Activated naive CD4-positive, alpha-beta T cell (primary cell): ENCODE results near the gene YY1.
"Not testable (repeated sequence)": the region's sequence is repeated elsewhere in the genome, so short reads cannot be mapped to it uniquely, and the experiment has no call there.

Experiments used
- DNase-seq, 4 experiments: peaks; one replicate each; lab custom pipeline; 2025; lab: John Stamatoyannopoulos, UW

Gene YY1

DNA sequence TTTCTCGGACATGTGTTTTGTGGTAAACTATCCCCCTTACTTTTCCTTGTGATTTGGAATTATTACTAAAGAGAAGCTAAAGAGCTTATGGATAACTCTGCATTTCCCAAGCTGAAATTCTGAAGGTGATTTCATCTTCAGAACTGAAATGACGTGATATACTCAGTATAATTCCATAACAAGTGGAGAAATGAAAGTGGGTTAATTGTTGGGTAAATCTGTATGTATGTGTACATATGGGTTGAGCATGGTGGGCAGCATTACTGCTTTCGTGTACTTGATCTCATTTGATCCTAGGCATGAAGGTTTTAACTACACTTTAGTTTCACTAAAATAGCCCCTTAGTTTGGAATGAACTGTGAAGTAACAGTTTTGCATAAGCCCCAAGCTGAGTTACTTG, 4.1 kb downstream of the YY1 start:
- no peak for DNase-seq

DNA sequence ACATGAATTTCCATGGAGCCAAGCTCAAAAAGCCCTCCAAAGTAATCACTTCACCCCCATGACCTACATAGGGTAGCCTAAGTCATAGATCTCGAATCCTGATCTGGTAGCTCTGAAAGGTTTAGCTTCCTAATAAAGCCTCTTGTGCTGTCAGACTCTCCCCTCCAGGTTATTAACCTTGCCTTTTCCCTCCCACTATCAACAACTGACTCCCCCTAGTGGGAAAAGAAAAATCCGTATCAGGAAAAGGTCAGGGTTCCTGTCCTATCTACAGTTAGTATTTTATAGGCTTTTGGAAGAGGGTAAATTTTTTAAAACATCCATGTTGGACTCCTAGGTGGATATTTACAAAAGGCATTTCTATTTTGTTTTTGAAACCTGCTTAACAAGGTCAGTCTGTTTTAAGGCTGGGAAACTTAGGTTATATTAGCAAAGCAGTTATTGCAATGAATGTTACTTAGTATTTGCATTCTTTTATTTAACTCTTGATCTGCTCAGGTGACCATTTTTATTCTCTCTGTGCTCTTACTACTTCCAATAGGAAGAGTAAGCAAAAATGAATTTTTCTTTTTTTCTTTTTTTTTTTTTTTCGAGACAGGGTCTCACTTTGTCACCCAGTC, 8.0 kb downstream of the YY1 start:
- DNase-seq: no peak

DNA sequence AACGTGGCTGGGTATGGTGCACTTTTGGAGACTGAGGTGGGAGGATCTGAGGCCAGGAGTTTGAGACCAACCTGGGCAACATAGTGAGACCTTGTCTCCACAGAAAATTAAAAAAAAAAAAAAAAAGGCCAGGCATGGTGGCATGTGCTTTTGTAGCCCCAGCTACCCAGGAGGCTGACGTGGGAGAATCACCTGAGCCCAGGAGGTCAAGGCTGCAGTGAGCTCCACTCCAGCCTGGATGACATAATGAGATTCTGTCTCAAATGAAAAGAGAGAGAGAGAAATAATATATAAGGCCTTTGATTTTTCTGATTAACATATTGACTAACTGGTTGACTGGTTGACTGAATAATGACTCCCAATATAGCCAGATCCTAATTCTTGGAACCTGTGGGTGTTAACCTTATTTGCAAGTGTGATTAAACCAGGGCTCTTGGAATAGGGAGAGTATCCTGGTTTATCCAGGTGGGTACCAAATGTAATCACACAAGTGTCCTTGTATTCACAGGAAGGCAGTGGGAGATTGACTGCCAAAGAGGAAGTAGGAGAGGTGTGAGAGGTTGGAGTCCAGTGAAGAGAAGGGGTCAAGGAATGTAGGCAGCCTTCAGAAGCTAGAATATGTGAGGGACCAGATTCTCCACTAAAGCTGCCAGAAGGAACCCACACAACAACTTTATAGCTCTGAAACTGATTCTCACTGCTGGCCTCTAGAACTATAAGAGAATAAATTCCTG, 12.0 kb downstream of the YY1 start:
- no peak for DNase-seq

DNA sequence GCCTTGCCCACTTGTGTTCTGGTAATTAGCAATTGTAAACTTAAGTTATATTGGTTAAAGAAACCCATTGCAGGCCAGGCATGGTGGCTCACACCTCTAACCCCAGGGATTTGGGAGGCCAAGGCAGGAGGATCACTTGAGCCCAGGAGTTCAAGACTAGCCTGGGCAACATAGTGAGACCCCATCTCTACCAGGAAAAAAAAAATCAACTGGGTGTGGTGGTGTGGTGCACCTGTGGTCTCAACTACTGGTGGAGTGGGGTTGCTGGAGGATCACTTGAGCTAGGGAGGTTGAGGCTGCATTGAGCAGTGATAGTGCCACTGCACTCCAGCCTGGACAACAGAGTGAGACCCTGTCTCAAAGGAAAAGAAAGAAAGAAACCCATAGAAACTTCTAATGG, 13.7 kb downstream of the YY1 start:
- DNase-seq: no peak

DNA sequence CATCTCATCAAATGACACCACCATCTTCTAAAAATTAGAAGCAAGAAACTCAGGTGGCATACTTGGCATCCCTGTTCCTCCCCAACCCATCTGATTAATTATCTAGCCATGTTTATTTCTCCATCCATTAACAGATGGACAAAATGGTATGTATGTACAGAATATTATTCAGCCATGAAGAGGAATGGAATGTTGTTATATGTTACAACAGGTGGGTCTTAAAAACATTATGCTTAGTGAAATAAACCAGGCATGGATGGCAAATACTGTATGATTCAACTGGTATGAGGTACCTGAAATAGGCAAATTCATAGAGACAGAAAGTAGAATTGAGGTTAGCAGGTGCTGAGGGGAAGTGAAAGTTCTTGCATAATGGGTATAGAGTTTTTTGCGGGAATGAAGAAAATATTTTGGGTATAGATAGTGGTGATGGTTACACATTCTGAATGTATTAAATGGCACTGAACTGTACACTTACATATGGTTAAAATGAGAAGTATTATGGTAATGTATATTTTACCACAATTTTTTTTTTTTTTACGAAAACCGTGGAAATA, 17.5 kb downstream of the YY1 start:
- DNase-seq: no peak

DNA sequence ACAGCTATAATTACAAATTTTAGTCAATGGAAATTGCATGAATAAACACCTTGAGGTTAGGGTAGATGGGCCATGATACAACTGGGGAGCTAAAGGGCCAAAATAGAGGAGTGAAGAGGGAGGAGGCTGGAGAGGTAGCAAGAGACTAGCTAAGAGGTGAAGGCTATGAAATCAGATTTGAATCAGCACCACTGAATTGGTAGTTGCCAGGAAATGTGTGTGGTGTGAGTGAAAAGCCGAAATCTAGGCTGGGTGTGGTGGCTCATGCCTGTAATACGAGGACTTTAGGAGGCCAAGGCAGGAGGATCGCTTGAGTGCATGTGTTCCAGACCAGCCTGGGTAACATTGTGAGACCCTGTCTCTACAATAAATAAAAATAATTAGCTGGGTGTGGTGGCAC, 22.7 kb downstream of the YY1 start:
- no peak for DNase-seq

DNA sequence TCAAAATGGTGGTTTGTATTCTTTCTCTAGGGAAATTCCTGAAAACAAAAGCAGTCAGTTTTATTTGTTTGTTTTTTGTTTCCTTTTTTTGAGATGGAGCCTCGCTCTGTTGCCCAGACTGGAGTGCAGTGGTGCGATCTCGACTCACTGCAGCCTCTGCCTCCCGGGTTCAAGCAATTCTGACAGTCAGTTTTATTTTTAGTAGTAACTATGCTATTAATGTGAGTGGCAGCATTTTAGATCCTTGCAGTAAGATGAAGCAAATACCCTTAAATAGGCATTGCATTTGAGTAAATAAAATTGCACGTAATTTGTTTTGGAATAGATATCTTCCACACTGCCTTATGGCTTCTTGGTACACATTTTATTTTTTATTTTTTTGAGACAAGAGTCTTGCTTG, 23.6 kb downstream of the YY1 start:
- DNase-seq: no peak

DNA sequence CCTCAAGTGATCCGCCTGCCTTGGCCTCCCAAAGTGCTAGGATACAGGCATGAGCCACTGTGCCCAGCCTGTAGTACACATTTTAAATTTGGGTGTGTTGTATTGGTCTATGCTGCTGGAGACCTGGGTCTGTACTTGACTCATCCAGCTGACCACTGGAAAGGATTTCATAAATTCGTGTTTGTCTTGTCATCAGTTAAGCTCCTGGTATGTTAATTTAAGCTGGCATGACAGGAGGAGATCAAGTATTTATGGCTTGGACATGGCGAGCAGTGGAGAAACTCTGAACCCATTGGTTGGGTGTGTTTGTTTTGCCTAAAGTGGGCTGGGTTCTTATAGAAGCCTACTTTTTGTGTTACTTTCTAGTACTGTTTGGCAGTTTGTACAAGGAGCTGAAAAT, 24.2 kb downstream of the YY1 start:
- DNase-seq: no peak

DNA sequence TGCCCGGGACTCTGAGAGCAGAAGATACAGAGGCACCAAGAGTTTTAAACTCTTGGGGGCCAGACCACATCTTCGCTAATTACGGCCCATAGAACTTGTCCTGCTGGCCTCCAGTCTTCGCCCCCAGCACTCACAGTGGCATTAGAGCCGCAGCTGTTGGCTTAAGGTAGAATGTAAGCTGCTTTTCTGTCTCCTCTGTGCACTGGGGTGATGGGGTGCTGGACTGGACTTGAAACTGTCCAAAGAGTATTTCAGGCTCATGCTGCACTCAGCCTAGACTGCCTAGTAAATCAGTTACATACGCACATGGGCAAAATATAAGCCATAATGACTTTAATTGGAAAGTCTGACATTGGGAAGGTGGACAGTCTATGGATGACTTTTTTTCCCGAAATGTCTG, 29.0 kb downstream of the YY1 start:
- no peak for DNase-seq

DNA sequence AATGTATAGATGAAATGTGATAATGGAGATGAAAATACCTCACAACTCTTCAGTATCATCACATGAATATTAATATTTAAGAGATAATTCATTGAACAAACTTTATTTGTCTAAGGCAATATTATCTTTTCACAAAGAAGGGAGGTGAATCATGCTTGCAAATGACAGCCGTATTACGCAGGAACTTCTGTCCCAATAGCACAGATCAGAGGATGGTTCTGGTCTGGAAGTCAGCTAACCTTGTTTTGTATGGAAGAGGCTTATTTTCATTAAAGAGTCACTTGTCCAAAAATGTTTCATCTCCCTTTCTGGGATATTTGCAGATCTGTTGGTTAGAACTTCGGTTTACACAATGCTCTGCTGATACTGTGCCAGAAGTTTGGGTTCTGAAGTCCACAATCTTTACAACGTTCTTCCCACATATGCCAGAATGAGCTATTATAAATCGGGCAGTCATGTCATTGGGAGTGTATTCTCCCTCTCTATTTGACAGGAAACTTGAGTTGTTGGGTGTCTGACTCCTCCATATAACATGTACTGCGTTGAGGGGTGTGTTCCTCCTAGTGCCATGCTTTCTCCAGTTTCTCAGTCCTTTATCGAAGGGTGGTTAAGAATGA, 29.8 kb downstream of the YY1 start:
- DNase-seq: no peak

DNA sequence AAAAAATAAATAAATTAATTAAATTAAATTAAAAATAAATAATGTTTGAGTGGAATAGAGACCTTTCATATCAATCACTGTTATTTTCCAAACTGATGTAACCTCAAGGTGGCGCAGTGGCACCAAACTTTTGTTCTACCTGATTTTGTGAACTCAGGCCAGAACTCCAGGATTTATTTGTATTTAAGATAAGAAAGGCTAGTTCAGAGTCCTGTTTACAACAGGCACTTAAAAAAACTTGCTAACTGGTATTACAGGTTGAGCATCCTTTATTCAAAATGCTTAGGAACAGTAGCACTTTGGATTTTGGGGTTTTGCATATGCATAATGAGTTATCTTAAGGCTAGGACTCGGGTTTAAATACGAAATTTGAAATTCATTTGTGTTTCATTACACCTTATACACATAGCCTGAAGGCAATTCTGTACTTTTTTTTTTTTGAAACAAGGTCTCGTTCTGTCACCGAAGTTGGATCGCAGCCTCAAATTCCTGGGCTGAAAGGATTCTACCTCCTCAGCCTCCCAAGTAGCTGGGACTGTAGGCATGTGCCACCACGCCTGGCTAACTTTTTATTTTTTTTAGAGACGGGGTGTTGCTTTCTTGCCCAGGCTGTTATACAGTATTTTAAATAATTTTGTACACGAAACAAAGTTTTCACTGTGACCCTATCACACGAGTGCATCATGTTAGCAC, 32.4 kb downstream of the YY1 start:
- peak in 1 of 4 experiments; percentile 10 for DNase-seq

DNA sequence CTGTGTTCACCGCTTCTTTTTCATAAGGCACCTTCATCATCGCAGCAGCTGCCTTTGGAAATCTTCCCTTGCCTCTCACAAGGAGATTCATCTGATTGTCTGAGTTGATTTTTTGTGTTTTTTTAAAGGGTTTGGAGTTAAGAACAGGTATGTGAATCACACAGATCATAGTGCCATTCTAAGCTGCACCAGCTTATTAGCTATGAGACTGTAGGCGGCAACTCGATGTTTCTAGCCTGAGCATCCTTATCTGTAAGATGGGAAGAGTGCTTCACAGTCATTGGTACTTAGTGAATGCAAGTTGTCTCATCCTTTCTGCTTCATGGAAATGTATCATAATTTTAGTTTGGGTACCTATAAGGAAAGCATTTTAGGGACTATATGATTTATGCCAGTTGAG, 35.3 kb downstream of the YY1 start:
- DNase-seq: no peak

DNA sequence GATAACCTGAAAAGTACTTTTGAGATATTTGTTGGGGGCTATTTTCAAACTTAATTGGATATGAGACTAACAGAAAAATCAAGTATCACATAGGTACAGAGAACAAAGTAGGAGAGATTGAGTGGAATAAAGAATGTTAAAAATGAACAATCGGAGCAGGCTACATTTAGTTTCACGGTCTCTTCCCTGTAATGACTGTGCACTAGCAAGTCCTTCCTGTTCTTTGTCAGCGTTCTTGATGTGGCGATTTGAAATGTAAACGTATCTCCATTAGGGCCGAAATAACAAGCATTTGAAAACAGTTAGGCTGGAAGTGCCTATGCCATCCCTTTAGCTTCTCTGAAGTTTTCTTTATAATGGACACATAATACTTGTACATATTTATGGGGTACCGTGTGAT, 36.3 kb downstream of the YY1 start:
- DNase-seq: no peak

DNA sequence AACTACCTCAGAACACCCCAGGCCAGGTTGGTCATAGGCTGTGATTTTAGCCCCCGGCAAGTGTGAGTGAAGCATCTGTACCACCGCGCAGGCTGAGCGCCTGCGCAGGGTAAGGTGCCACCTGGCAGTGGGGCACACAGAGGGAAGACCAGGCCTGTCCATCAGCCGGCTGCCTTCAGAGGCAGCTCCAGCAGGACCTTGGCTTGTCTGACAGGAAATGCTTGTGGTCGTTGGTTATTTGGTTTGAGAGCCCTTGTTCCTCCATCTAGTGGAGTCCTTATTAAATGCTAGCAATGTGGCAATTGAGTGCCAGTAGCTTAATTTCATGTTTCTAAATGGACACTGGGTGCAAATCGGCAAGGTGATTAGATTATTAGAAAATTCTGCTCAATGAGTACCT, 39.8 kb downstream of the YY1 start:
- DNase-seq: no peak

DNA sequence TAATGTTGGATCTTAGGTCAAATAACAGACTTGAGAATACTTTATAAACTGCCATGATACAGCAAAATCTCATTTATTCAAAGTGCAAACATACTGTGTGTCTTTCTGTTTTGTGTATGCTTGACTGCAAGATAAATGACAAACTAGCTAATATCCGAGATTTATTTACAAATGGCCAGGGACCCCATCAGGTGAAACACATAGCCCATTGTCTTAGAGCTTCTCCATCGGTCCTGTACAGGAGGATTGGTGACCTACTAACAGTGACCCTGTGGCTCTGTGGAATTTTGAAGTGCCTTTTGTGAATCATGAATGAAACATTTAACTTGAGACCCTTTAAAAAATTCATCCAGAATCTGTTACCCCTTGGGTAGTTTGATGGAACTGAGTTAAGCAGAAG, 40.2 kb downstream of the YY1 start:
- DNase-seq: no peak

DNA sequence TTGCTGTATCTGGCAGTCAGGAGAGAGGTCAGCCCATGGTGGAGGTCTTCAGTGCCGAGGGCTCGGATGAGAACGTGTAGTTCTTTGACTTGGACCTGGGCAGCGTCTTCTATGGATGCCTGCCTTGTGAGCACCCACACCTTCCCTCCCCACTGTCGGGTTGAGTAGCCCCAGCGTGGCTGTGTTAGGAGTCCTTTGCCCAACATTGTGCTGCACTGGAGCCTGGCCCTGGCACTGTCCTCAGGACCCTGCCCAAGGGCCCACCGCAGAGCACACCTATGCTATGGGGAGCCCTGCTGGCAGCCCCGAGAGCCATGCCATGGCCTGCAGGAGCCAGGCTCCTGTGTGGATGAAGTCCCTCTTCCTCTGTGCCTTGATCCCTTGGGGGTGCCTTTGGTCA, 40.6 kb downstream of the YY1 start:
- DNase-seq: no peak

DNA sequence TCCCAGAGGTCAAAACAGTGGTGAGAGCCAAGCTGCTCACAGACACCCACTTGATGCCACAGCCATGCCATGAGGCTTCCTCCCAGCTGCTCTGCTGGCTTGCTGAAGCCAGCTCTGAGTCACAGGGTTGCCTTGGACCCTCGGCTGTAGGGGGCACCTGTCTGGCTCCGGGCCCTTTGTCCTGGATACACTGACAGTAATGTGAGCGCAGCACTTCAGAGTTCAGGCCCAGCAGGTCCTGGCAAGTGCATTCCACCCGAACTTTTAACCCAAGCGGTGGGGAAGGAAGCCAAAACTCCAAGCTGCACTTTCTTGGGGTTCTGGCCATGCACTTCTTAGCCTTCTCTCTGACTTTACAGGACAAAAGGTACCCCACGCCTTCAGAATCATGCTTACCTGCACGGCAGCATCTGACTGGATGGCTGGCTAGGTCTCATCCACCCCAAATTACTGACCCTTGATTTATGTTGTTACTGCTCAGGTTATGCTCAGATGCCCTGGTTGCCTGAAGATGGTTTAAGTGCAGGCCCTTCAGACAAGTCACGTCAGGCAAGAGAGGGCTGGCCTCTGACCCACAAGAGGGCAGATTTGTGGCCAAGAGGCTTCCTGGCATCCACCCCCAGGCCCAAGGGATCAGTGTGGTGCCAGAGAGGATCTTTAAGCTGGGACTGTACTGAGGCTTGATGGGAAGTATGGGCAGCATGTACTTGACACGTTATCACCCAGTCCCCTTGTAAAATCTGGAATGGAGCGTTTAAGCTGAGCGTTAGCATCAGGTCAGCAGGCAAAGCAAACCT, 42.5 kb downstream of the YY1 start:
- DNase-seq: no peak

DNA sequence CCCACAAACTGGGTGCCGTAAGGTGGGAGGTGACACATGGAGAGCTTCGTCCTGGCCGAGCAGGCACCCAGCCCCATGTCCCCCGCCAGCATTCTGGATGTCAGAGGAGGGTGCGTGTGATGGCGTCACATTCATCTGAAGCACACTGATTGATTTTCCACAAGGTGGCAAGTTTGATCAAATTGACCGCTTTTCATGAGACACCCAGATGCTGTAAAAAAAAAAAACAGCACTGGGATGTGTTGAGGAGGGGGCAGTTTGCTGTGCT, 43.1 kb downstream of the YY1 start:
- no peak for DNase-seq

DNA sequence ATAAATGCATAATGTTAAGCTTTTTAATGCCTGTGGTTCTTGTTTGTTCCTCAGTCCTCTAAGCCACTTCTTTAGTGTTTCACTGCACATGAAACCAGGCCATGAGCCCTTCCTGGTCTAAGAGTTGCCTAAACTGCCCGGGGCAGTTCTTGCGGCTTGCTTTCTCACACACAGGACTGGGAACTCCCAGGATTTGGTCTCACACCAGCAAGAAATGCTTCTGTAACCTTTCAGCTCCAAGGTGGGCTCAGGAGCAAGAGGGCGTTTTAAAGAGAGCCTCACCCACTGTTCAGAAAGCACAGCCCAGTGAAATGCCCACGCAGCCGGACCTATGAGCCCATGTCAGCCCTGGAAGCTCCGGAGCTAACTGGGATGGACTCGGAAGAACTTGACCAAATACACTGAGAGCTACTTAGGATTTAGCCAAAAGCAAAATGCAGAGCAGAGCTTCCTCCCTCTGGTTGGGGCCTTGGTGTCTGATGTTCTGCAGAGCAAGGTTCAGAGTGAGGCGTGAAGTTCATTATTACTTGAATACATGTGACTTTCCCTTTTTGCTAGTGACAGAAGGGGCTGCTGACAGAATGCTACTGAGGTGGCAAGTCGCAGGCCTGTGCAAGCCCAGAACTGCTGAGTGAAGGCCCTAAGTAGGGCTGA, 43.9 kb downstream of the YY1 start:
- no peak for DNase-seq

DNA sequence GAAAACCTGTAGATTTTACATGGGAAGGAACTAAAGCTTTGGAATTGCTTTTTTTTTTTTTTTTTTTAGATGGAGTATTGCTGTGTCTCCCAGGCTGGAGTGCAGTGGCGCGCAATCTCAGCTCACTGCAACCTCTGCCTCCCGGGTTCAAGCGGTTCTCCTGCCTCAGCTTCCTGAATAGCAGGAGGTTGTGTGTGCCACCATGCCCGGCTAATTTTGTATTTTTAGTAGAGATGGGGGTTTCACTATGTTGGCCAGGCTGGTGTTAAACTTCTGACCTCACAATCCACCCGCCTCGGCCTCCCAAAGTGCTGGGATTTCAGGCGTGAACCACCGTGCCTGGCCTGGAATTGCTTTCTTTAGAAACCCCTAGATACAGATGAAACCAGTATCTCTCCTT, 44.5 kb downstream of the YY1 start:
- DNase-seq: not testable (repeated sequence)

DNA sequence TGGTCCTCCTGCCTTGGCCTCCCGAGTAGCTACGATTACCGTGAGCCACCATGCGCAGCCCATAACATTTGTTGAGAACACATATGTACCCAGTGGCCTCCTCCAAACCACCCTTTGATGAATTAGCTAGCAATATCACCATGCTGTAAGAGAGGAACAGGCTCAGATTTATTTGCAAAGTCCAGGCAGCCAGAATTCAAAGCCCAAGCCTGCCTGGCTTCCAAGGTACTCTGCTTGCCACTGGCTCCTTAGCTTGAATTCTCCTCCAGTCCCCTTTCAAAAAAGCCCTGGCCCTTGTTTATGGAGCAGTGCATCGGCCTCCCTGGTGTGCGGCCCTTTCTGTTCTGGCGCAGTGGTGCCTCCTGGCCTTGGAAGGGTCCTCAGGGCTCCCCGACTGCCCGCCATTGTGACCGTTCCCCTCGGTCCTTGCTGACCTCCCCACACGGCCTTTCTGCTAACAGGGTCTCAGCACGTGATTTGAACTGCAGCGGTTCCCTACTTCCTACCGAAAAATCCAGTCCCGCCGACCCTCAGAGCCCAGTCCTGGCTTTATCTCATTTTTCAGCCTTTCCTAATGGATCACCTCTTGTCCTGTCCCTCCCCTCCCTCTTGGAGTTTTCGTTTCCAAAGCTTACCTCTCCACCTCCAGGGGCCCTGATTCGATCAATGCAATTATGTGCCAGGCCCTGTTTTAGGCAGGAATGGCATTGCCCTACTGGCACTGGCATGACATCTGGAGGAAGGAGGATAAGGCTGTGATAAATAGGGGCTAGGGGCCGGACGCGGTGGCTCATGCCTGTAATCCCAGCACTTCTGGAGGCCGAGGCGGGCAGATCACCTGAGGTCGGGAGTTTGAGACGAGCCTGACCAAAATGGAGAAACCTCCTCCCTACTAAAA, 45.3 kb downstream of the YY1 start:
- DNase-seq: no peak
